HG03025 (cell line): Measurements from ENCODE around the gene FAM53A.

Source experiments
- ATAC-seq: cut with Tn5 transposase; IDR thresholded peaks from one replicate; pipeline ENCODE4 v1.9.1; 2021; ENCODE audit warnings: mild to moderate bottlenecking, moderate library complexity; ENCODE audit not compliant: unreplicated experiment, low FRiP score

FAM53A gene

GRCh38 chr4:1683736-1684505 lies at the start of gene FAM53A:
TSS of gene FAM53A (minus strand) at chr4:1684313. CDS start at chr4:1668741, 15,572 bp downstream.
- peak; percentile 87 for ATAC-seq

- no peak for ATAC-seq
Measured at GRCh38 chr4:1732911-1733310, 48.8 kb upstream of the FAM53A start.

GRCh38 chr4:1731180-1731579 lies 47.1 kb upstream of the FAM53A start:
- no peak for ATAC-seq

GRCh38 chr4:1730532-1731135 lies 46.5 kb upstream of the FAM53A start:
- no peak for ATAC-seq

GRCh38 chr4:1728061-1728980 lies 44.2 kb upstream of the FAM53A start:
- no peak for ATAC-seq

GRCh38 chr4:1727117-1728031 lies 43.3 kb upstream of the FAM53A start:
- no peak for ATAC-seq

GRCh38 chr4:1726146-1726934 lies 42.2 kb upstream of the FAM53A start:
- no peak for ATAC-seq

- no peak for ATAC-seq
Measured at GRCh38 chr4:1725521-1725920, 41.4 kb upstream of the FAM53A start.

GRCh38 chr4:1723131-1723801 lies 39.2 kb upstream of the FAM53A start:
- no peak for ATAC-seq

GRCh38 chr4:1722551-1723118 lies 38.5 kb upstream of the FAM53A start:
- ATAC-seq: no peak

- peak; percentile 7 for ATAC-seq
Measured at GRCh38 chr4:1721666-1722550, 37.8 kb upstream of the FAM53A start.

GRCh38 chr4:1721003-1721665 lies 37.0 kb upstream of the FAM53A start, which contains the start of the genes TACC3 and TMEM129:
TSS of gene TACC3 (plus strand) at chr4:1721521. CDS start at chr4:1723422, 1,901 bp downstream.
TSS of gene TMEM129 (minus strand) at chr4:1721323. CDS start at chr4:1720837, 486 bp downstream.
- peak; percentile 65 for ATAC-seq

- no peak for ATAC-seq
Measured at GRCh38 chr4:1720163-1720983, 36.3 kb upstream of the FAM53A start.

GRCh38 chr4:1718095-1718850 lies 34.2 kb upstream of the FAM53A start:
- ATAC-seq: no peak
